GM21717 (cell line): ENCODE results near the gene NEURL3.

ENCODE experiments used
- ATAC-seq: cut with Tn5 transposase; IDR thresholded peaks from one replicate; pipeline ENCODE4 v1.9.1; 2021; ENCODE audit warnings: mild to moderate bottlenecking, moderate library complexity; ENCODE audit not compliant: unreplicated experiment

The NEURL3 gene

DNA sequence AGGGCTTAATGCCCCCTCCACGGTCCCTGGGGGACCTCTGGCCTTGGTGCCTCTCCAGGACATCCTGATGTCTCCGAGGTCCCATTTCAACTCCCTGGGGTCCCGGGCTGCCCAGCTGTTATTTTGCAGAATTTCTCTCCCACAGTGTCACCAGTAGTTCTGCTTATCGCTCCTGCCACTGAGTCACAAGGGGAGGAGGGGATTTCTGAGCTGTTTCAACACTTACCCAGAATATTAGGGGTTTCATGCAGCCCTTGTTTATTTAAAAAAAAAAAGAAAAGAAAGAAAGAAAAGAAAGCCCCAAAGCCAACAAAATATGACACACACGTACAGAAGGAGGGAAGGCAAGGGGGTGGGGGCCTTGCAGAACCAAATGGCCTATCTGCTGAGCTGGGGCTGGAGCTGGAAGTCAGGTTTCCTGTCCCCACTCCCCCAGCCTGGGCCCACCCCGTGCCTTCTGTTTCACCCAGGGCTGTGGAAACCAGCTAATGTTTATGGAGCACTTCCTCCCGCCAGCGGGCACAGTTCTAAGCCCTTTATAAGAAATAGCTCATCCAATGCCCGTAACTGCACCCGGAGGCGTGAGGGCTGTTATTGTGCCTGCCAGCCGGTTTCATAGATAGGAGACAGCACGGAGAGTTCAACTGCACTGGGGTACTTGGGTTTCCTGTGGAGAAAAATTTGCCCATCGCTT is 23.0 kb upstream of the NEURL3 start:
- peak; percentile 20 for ATAC-seq

DNA sequence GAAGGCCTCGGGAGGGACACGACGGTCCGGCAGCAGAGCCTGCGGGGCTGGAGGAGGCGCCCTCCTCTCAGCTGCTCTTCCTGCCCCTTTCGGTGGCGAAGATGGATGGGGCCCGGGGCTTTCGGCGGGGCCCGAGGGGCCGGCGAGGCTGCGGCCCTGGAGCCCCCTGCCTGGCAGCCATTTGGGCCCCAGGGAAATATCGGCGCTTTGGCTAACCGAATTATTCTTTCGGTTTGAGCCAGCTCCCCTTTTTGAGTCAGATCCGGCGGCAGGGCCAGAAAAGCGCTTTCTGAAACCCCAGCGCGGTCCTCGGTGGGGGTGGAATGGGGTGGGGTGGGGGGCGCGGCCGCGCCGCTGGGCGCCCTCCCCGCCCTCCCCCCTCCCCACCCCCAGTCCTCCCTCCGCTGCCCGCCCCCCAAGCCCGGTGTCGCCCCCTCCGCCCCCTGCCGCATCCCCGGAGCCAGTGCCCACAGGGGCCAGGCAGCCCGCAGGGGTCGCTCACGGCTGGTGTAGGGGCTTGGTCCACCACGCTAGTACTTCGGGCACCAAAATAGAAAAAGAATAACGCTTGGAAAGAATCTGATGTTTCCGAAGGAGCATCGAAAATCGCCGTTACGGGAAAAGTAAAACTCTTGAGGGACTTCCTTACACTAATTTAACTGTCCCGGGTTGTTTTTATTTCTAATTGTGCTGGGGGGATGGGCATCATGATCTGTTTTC is 22.3 kb upstream of the NEURL3 start:
- ATAC-seq = no peak

DNA sequence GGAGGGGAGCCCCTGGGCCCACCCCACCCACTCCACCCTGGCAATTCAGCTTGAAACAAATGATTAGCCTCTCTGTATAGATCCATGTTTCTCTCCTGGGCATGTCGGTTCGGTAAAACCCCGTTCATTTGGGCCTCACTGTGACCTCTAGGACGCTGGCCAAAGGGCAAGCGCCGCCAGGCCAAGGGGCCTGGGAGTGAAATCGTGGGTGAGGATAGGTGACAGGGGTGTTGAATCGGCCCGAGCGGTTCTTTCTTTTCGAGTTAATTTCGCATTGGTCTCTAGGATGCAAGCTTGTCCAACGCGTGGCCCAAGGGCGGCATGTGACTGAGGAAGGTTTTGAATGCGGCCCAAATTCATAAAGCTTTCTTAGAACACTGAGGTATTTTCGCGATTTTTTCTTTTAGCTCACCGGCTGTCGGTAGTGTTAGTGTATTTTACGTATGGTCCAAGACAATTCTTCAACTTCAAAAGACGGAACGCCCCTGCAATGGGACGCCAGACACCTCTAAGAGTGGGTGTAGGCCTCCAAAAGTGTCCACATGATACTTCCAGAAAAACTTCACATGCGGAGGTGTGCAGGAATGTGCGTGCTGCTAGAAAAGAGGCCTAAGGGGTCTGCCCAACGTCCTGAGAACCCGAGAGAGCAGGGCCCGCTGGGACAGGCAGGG is 21.6 kb upstream of the NEURL3 start:
- no peak for ATAC-seq

DNA sequence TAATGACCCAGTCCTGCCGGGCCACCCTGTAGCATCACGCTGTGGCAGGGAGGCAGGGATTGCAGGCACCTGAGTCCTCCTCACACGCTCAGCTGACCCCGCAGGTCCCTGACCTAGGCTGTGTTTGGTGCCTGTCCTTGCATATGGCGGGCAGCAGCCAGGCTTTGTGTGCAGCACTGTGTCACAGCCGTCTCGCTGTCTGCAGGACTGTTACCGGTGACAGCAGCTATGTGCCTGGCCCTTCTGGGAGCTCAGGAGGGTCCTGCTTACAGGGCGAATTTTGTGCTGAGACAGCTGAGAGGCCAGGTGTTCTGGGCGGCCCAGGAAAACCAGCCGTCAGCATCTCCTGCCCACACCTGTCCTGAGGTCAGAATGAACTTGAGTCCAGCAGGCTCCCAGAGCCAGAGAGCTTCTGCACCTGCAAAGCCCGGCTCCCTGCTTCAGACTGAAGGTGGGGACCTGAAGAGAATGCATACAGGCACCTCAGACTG is 21.0 kb upstream of the NEURL3 start:
- ATAC-seq = no peak

DNA sequence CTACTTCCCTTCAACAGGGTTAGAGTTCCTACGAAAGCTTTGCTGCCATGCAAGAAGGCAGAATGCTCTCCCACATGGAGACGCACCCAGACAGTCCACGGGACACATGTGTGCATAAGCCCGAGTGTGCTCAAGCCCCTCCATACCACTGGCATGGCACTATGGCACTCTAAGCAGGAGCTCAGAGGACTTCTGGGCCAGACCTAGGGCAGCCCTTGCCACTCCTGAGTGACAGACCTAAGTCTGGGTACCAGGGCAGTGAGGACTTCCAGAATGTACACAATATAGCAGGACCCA is 20.0 kb upstream of the NEURL3 start:
- no peak for ATAC-seq

DNA sequence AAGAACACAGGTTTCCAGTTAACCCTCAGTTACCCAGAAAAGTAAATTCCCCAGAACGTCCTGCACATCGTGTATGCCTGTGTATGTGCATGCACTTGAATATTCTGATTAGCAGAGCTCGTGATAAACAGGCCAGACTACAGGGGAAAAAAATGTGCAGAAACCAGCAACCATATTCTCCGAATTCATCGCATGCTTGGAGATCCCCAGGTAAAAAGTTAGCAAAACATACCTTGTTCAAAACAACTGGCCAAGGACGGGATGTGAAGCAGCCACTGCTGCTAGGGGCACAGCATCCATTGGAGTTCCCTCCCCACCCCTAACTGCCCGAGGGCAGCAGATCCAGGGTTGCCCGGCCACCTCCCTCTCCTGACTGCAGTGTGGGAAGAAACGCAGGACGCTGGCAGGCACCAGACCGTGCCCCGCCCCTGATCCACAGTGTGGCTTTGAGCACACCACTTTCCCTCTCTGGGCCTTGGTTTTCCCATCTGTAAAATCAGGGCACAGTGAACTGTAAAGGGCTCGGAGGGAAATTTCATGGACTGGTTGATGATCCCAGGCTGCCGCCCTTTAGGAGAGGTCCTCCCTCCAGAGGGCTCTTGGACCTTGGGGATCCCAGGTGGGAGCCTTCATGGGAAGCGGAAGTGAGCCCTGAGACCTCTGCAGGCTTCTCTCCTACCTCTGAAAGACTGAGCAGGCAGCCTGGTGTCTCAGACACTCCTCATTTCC is 19.5 kb upstream of the NEURL3 start:
- no peak for ATAC-seq

DNA sequence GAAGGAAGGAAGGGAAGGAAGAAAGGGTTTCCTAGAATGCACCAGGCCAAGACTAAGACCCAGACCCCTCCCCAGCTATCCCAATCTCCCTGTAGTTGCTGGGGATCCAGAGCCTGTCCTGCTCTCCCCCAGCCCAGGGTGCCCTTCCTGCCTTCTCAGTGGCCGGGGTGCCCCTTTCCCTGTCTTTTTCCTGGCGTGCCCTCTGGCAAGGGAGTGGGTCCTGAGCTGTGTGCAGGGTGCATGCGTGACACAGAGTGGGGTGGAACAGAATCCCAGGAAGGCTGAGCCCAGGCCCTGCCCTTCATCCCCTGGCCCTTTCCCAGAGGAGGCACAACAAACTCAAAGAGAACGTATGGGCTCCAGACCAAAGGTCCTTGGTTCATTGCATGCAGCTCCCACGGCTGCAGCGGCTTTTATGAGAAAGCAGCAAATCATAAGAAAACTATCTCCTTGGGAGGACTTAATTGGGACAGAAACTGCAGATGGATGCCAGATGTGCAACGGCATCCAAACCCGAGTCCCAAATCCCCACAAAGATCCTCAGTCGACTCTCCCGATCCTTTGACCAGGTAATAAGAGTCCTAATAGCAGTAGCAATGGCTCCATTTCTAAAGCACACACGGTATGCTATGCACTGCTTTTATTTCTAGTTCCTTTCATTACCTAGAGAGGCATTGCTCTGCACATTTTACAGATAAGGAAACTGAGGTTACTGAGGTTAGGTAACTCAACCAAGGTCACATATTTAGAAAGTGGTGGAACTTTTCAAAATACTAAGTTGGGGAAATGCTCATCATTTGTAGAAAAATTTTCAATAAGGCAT is 18.7 kb upstream of the NEURL3 start:
- ATAC-seq = no peak

DNA sequence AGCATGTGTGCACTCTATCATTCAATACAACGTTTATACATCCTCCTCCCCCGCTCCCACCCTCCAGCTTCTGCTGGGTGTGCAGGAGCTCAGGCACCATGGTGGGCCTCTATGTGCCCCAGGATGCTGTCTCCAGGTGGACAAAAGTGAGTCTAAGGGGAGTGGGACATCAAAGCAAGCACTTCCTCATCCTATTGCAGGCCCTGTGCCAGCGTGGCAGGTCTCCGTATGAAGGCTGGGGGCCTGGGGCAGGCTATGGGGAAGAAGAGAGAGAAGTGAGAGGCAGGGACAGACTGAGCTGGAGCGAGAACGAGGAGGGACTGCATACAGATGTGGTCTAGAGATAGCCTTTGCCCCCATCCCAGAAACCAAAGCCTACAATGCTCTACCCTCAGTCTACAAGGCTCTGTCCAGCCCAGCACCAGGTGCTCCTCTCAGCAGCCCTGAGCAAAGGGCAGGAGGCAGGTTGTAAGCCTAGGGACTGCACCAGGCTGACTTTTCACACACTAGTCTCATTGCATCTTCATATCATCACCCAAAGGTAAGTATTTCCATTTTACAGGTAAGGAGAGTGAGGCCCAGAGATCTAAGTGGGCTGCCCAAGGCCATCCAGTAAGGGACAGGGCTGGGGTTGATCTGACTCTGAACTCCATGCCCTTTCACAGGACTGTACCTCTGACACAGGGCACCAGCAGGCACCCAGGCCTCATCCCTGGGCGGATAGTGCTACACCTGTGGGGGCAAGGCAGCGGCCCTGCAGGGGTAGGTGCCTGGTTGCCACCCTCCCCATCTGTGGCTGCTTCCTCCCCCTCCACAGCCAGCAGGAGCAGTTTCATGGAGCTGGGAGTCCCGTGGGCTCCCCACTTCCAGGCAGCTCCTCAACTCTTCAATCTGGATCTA is 17.4 kb upstream of the NEURL3 start:
- ATAC-seq = no peak

DNA sequence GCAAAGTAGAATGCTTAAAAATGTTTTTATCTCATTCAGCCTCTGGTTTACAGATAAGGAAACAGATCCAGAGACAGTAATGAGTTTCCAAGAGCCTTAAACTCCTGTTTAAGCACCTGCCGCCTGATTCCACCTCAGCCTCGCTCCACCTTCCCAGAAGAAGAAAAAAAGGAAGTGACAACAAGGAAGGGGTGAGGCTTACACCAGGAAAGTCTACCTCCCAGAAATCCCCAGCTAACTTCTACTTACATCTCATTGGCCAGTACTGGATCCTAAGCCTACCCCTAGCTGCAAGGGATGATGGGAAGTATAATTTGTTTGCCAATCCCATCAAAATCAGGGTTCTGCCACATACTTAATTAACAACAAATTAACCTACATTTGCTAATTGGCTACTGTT is 16.1 kb upstream of the NEURL3 start:
- ATAC-seq = no peak

DNA sequence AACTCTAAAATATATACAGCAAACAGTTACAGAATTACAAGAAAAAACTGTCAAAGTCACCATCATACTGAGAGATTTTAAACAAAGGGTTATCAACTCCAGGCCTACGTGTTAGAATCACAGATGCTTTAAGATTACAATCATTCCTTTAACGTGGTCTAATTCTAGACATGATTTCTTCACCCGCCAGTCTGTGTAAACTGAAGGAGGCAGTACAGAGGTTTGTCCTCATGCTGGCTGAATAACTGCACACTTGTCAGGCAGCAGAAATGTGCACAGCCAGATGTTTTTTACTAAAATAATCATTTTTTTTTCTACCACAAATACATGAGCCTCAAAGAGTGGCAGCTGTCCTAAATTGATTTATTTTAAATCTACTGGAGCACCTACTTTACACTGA is 15.5 kb upstream of the NEURL3 start:
- ATAC-seq = no peak

DNA sequence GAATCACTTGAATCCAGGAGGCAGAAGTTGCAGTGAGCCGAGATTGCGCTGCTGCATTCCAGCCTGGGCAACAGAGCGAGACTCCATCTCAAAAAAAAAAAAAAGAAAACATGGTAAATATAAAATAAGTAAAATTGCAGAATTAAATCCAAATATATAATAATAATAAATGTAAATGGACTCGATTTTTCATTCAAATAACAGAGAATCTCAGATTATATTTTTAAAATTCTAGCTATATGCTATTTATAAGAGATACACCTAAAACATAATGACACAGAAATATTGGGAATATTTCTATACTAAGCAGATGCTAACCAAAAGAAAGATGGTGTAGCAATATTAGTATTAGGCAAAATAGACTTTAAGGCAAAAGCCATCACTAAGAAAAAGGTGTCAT is 15.1 kb upstream of the NEURL3 start:
- ATAC-seq = no peak

DNA sequence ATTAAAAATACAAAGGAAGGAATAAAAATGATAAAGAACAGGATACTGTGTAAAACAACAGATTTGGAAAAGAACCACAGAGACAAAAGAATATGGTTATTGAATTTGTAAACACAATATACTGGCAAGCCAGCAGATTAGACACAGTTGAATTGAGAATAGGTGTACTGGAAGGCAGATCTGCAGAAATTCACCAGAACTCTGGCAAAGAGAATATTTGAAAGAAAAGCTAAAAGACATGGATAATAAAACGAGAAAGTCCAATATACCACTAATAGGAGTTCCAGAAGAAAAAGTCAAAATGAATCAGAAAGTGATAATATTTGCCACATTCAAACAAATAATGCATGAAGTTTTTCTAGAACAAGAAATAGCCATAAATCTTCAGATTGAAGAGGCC is 11.9 kb upstream of the NEURL3 start:
- ATAC-seq = no peak

DNA sequence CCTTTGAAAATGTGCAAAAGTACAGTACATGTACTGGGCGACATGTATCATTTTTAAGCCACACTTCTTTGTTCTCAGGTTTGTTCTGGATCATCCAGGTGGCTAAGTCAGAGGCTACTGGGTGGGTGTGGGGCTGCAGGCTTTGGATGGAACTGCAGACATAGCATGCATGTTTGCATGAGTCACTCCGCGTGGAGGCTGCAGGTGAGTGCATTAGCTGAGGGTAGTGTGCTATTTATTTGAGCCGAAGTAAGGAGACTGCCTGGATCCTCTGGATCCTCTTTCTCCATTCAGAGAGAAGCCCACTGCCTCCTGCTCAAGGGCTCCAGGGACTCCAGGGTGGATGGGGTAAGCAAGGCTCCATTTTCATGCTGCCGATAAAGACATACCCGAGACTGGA is 9.4 kb upstream of the NEURL3 start:
- ATAC-seq = no peak

DNA sequence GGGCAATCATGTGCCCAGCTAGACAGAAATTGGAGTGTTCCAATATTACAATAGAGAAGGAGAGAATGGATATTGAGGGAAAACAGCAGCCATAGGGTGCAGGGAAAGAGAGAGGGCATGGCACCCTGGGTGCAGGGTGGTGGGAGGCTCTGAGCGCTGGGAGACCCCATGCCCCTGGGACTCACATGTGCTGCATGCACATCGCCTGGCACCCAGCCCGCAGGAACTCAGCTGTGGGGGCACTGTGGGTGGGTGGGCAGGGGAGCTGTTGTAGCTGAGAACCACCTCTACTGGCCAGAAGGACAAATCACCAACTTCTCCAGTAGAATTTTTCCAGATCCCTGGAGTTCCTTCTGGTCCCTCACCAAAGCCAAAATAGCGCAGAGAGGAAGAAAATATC is 7.2 kb upstream of the NEURL3 start:
- no peak for ATAC-seq

DNA sequence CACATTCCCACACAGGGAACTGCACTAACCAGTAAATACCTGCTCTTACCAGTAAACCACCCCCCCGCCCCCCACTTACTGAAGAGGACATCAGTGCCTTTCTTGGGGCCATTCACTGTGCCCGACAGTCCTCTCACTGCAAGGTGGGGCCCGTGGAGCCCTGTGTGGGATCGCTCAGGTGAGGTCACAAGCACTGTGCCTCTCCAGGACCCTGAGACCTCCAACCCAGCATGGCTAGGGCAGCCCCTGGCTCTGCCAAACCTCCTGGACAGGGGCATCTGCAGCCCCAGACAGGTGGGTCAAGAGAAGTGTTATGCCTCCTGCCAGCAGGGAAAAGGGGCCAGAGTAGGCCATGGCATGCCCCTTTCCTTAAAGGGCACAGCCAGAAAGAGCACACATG is 6.7 kb upstream of the NEURL3 start:
- no peak for ATAC-seq

DNA sequence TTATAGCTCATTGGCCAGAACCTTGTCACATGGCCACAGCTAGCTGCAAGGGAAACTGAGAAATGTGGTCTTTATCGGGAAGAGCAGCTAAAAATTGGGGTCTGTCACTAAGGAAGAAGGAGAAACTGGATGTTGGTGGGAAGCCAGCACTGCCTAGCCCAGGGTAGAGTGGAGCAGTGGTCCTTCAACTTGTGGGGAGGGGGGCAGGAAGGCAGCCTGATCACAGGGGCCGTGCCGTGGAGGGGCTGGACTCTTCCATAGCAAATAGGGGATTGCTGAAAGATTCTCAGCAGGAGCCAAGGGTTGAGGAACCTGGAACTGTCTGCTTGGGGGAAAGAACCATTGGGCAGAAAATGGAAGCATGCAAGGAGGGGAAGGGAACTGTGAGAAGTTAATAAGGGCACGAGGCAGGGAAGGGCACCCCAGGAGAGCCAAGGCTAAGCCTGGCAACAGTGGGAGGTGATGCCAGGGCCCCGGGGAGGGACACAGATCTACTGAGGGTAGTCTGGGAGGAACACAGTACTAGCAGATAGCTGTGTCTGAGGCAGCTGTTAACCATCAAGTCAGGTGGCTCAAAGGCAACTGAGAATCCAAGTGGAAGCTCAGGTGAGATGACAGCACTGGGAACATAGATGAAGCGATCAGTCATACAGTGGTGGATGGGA is 5.9 kb upstream of the NEURL3 start:
- no peak for ATAC-seq

DNA sequence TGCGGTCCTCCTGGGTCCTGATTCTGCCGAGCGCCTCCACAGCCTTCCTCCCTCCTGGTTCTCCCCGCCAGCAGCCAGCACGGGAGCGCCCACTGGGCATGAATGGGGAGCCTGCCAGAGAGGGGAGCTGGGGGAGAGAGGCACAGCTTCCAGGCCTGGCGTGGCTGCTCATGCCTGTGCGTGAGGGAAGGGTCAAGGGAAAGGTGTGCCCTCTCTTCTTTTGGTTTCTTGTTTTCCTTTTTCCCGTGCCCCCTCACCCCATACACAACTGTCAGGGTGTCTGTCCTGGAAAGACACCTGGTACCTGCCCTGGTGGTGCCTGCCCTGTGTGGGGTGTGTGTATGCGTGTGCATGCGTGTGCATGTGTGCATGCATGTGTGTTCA is 4.7 kb upstream of the NEURL3 start:
- no peak for ATAC-seq

DNA sequence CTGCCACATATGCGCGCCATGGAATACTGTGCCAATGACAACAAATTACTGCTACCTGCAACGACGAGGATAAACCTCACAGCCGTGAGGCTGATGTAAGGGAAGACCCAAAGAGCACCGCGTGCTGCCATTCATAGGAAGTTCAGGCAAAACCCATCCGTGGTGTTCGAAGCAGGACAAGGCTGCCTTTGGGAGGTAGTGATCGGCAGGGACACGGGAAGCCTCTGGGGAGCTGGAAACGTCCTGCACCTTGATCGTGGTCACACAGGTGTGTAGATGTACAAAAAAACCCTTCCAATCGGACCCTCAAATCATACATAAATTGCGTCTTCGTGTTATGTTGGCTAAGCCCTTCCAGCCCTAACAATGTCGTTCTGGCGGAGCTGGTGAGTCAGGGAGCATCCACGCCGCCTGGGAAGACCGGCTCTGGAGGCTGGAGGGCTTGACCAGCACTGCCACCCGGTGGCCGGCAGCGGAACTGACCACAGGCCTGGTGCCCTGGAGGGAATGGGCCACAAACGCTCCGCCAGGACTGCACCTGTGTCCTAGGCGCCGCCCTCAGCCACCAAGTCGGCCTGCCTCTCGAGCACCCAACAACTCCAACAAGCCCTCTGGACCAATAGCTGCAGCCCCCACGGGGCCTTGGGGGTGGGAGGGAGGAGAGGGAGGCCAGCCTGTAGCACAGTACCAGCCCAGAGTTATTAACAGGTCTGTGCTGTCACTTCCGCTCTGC is 4.1 kb upstream of the NEURL3 start:
- ATAC-seq = peak; percentile 53
